Neural cell (in vitro differentiated cells): ENCODE results near the gene ZNF407. TPM values are rescaled to one million over a fixed set of nuclear protein-coding genes. Genes with fewer than 3 reads are reported as not detected.

ENCODE experiments used
- H2AFZ ChIP-seq: fragments of 200-600, 300-800 bp; sonication (generic), shearing (Covaris generic); 2 replicates; pipeline ENCODE4 v1.6.0; 2014; ENCODE audit warnings: low read depth, mild to moderate bottlenecking, antibody characterized with exemption, low read length, moderate library complexity
- H3F3A ChIP-seq: fragments of 200-600 bp; shearing (Covaris generic); 2 replicates; pipeline ENCODE4 v1.6.1; 2016; ENCODE audit warnings: mild to moderate bottlenecking, moderate library complexity, mixed read lengths, antibody characterized with exemption, low read length; ENCODE audit not compliant: insufficient read depth, poor library complexity, severe bottlenecking
- H3K27ac ChIP-seq: fragments of 200-600, 300-800 bp; sonication (generic), shearing (Covaris generic); 2 replicates; pipeline ENCODE4 v1.5.1; 2014; ENCODE audit warnings: mild to moderate bottlenecking, low read length, moderate library complexity
- H3K27me3 ChIP-seq: fragments of 300-800, 200-600 bp; sonication (generic), shearing (Covaris generic); 2 replicates; pipeline ENCODE4 v1.6.0; 2014; ENCODE audit warnings: mild to moderate bottlenecking, low read depth, low read length, moderate library complexity; ENCODE audit not compliant: insufficient read depth
- H3K36me3 ChIP-seq: fragments of 300-800, 200-600 bp; sonication (generic), shearing (Covaris generic); 2 replicates; pipeline ENCODE4 v1.5.1; 2014; ENCODE audit warnings: mild to moderate bottlenecking, antibody characterized with exemption, low read length, moderate library complexity; ENCODE audit not compliant: insufficient read depth
- H3K4me2 ChIP-seq: fragments of 300-800, 200-600 bp; sonication (generic), shearing (Covaris generic); 2 replicates; pipeline ENCODE4 v1.6.0; 2014; ENCODE audit warnings: mild to moderate bottlenecking, low read length
- H3K4me3 ChIP-seq: fragments of 300-800, 200-600 bp; sonication (generic), shearing (Covaris generic); 2 replicates; pipeline ENCODE4 v1.5.1; 2014; ENCODE audit warnings: mild to moderate bottlenecking, low read length, moderate library complexity
- H3K79me2 ChIP-seq: fragments of 200-600 bp; shearing (Covaris generic); replicated peaks from 2 replicates; pipeline ENCODE4 v1.6.0; 2014; ENCODE audit warnings: mild to moderate bottlenecking, low read length, moderate library complexity; ENCODE audit not compliant: insufficient read depth
- H3K9ac ChIP-seq: fragments of 300-800, 200-600 bp; sonication (generic), shearing (Covaris generic); 2 replicates; pipeline ENCODE4 v1.6.1; 2016; ENCODE audit warnings: mild to moderate bottlenecking, low read length, mixed read lengths
- H3K9me2 ChIP-seq: fragments of 200-600 bp; shearing (Covaris generic); 2 replicates; pipeline ENCODE4 v1.6.1; 2016; ENCODE audit warnings: mild to moderate bottlenecking, low read length, mixed read lengths; ENCODE audit not compliant: insufficient read depth
- H3K9me3 ChIP-seq: fragments of 200-600, 300-800 bp; sonication (generic), shearing (Covaris generic); 2 replicates; pipeline ENCODE4 v1.6.1; 2016; ENCODE audit warnings: mild to moderate bottlenecking, mixed run types, low read length, moderate library complexity, mixed read lengths
- H4K20me1 ChIP-seq: fragments of 200-600 bp; shearing (Covaris generic); 2 replicates; pipeline ENCODE4 v1.6.1; 2016; ENCODE audit warnings: mild to moderate bottlenecking, mixed run types; ENCODE audit not compliant: insufficient read depth
- EP300 ChIP-seq: fragments of 450-650 bp; conservative IDR thresholded peaks from 2 replicates; pipeline ENCODE4 v1.6.1; 2014; ENCODE audit warnings: antibody characterized with exemption, mild to moderate bottlenecking, moderate library complexity; ENCODE audit not compliant: poor library complexity, severe bottlenecking
- EZH2 ChIP-seq: fragments of 200-600, 300-800 bp; shearing (Covaris generic), sonication (generic); IDR thresholded peaks from 2 replicates; pipeline ENCODE4 v1.6.1; 2014; ENCODE audit warnings: antibody characterized with exemption, low read length, borderline replicate concordance, mild to moderate bottlenecking; ENCODE audit not compliant: insufficient read depth, poor library complexity, severe bottlenecking
- MXI1 ChIP-seq: fragments of 450-650 bp; conservative IDR thresholded peaks from 2 replicates; pipeline ENCODE4 v1.6.1; 2014; ENCODE audit warnings: antibody characterized with exemption, mild to moderate bottlenecking; ENCODE audit not compliant: poor library complexity, severe bottlenecking
- POLR2AphosphoS5 ChIP-seq: IDR thresholded peaks from 2 replicates; pipeline ENCODE4 v1.6.1; 2012
- RAD21 ChIP-seq: fragments of 450-650 bp; conservative IDR thresholded peaks from 2 replicates; pipeline ENCODE4 v1.6.1; 2014; ENCODE audit warnings: antibody characterized with exemption, mild to moderate bottlenecking, moderate library complexity
- SMC3 ChIP-seq: fragments of 450-650 bp; conservative IDR thresholded peaks from 2 replicates; pipeline ENCODE4 v1.6.1; 2014; ENCODE audit warnings: antibody characterized with exemption, mild to moderate bottlenecking, moderate library complexity; ENCODE audit not compliant: poor library complexity
- TAF1 ChIP-seq: IDR thresholded peaks from 2 replicates; pipeline ENCODE4 v1.6.1; 2012; ENCODE audit warnings: low read depth
- polyA plus RNA-seq: library from polyadenylated mRNA; depleted of rRNA; stranded (reverse); fragments of >200 nt; gene quantifications from 2 replicates; pipeline ENCODE4 v1.2.3, GENCODE V29; 2014
- TF ChIP-seq, protein P1 (sequence below): fragments of 450-650 bp; IDR thresholded peaks from 2 replicates; pipeline ENCODE4 v1.5.1; 2014; ENCODE audit warnings: antibody characterized with exemption, mild to moderate bottlenecking, moderate library complexity; ENCODE audit not compliant: poor library complexity, severe bottlenecking
- TF ChIP-seq, protein P2 (sequence below): IDR thresholded peaks from 2 replicates; pipeline ENCODE4 v1.6.1; 2012; ENCODE audit warnings: borderline replicate concordance

ZNF407 gene
- polyA plus RNA-seq, 1 donor from 2014 or later = 2.9 TPM

DNA sequence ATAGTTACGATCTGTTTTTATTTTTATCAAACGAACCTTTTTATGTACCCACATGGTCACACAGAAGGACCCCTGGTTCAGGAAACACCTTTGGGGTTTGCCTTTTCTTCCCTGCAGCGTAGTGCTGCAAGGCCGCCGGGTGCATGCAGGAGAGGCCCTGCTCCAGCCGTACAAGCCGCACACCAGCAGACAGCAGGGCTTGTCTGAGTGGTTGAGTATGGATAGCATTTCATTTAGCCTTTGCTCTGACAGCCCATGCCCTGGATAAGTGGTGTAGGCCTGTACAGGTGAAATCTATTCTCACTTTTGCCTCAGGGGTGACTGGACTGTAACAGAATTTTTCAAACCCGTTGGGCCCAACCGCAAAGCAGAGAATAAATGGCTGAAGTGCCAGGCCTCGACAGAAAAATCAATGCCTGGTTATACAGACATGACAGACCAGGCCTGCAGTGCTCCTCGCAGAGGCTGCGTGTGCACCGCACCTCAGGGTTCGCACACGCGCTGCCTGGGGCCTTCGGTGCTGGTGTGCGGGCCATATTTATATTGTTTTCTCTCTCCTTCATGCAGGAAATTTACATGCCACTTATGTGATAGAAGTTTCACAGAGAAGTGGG lies 279.1 kb downstream of the ZNF407 start:
- Histone ChIP-seq H3K4me2 (no peak overlapping the region), H3K79me2 (no peaks in the 10 kb centered on the region), H2AFZ (no peak overlapping the region), H3K9ac (no peak overlapping the region), H3K27ac (no peak overlapping the region), H3K4me3 (no peak overlapping the region), H3F3A (no peaks in the 10 kb centered on the region), H3K9me2 (no peaks in the 10 kb centered on the region), H3K36me3 (no peaks in the 10 kb centered on the region), H3K27me3 (no peaks in the 10 kb centered on the region), H4K20me1 (no peaks in the 10 kb centered on the region), H3K9me3 (no peaks in the 10 kb centered on the region)
- TF ChIP-seq RAD21 = no peak
- no peak for TF ChIP-seq SMC3
- no peak for TF ChIP-seq EZH2
- no peak for TF ChIP-seq POLR2AphosphoS5
- TF ChIP-seq TAF1 = no peak
- TF ChIP-seq, protein P1, sequence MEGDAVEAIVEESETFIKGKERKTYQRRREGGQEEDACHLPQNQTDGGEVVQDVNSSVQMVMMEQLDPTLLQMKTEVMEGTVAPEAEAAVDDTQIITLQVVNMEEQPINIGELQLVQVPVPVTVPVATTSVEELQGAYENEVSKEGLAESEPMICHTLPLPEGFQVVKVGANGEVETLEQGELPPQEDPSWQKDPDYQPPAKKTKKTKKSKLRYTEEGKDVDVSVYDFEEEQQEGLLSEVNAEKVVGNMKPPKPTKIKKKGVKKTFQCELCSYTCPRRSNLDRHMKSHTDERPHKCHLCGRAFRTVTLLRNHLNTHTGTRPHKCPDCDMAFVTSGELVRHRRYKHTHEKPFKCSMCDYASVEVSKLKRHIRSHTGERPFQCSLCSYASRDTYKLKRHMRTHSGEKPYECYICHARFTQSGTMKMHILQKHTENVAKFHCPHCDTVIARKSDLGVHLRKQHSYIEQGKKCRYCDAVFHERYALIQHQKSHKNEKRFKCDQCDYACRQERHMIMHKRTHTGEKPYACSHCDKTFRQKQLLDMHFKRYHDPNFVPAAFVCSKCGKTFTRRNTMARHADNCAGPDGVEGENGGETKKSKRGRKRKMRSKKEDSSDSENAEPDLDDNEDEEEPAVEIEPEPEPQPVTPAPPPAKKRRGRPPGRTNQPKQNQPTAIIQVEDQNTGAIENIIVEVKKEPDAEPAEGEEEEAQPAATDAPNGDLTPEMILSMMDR = no peak
- TF ChIP-seq, protein P2, sequence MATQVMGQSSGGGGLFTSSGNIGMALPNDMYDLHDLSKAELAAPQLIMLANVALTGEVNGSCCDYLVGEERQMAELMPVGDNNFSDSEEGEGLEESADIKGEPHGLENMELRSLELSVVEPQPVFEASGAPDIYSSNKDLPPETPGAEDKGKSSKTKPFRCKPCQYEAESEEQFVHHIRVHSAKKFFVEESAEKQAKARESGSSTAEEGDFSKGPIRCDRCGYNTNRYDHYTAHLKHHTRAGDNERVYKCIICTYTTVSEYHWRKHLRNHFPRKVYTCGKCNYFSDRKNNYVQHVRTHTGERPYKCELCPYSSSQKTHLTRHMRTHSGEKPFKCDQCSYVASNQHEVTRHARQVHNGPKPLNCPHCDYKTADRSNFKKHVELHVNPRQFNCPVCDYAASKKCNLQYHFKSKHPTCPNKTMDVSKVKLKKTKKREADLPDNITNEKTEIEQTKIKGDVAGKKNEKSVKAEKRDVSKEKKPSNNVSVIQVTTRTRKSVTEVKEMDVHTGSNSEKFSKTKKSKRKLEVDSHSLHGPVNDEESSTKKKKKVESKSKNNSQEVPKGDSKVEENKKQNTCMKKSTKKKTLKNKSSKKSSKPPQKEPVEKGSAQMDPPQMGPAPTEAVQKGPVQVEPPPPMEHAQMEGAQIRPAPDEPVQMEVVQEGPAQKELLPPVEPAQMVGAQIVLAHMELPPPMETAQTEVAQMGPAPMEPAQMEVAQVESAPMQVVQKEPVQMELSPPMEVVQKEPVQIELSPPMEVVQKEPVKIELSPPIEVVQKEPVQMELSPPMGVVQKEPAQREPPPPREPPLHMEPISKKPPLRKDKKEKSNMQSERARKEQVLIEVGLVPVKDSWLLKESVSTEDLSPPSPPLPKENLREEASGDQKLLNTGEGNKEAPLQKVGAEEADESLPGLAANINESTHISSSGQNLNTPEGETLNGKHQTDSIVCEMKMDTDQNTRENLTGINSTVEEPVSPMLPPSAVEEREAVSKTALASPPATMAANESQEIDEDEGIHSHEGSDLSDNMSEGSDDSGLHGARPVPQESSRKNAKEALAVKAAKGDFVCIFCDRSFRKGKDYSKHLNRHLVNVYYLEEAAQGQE = no peak
- no peak for TF ChIP-seq EP300
- TF ChIP-seq MXI1 = no peak

DNA sequence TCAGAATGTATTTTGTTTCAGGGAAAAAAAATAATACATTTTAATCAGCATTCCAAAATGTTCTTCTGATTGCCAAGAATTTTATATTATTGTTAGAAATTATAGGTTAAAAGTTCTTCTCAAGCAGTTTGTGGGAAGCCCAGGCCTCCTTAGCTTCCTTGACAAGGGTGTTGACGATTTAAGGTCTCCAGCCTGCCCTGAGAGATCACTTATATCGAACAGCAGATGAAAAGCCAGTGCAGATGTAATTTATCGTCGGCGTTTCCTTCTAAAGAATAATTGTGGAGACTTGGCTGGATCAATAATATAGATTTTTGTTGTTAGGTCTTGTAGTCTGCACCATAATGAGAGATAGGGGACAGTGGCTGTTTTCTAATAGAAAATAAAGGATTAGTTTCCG lies 280.6 kb downstream of the ZNF407 start:
- H3K27ac ChIP-seq = no peak overlapping the region
- TF ChIP-seq RAD21 (no peak), MXI1 (no peak), TAF1 (no peak), EZH2 (no peak), POLR2AphosphoS5 (no peak), EP300 (no peak), SMC3 (no peak)
- TF ChIP-seq, protein P2 = no peak
- H3F3A ChIP-seq = no peaks in the 10 kb centered on the region

More for the DNA sequence above, 280.6 kb downstream of the ZNF407 start:
- Histone ChIP-seq H3K9ac (no peak overlapping the region), H3K4me3 (no peak overlapping the region), H3K27me3 (no peaks in the 10 kb centered on the region), H3K9me3 (no peaks in the 10 kb centered on the region), H3K36me3 (no peaks in the 10 kb centered on the region), H2AFZ (no peak overlapping the region), H3K79me2 (no peaks in the 10 kb centered on the region), H3K9me2 (no peaks in the 10 kb centered on the region), H4K20me1 (no peaks in the 10 kb centered on the region), H3K4me2 (no peak overlapping the region)
